Osteoblast (primary cell): Measurements from ENCODE around the gene STK32C. TPM values are rescaled to one million over a fixed set of nuclear protein-coding genes. Genes with fewer than 3 reads are reported as not detected.

ENCODE experiments used
- DNase-seq: peaks from one replicate; pipeline ENCODE4 v3.0.0; 2011; ENCODE audit warnings: low spot score, mixed read lengths; ENCODE audit not compliant: insufficient read length; ENCODE audit errors: missing footprints
- H2AFZ ChIP-seq: 2 replicates; pipeline ENCODE4 v1.6.0; 2011; ENCODE audit warnings: mild to moderate bottlenecking, low read length
- H3K27ac ChIP-seq: 2 replicates; pipeline ENCODE4 v1.5.1; 2011; ENCODE audit warnings: mild to moderate bottlenecking, low read depth, low read length, moderate library complexity
- H3K27me3 ChIP-seq: 2 replicates; pipeline ENCODE4 v1.6.0; 2012; ENCODE audit warnings: mild to moderate bottlenecking, control low read depth, inconsistent platforms, low read length, moderate library complexity; ENCODE audit not compliant: insufficient read depth
- H3K36me3 ChIP-seq: 2 replicates; pipeline ENCODE4 v1.5.1; 2011; ENCODE audit warnings: mild to moderate bottlenecking, low read length, control low read depth, moderate library complexity; ENCODE audit not compliant: insufficient read depth
- H3K4me1 ChIP-seq: 2 replicates; pipeline ENCODE4 v1.5.1; 2011; ENCODE audit warnings: mild to moderate bottlenecking, low read length, control low read depth, moderate library complexity; ENCODE audit not compliant: insufficient read depth
- H3K4me2 ChIP-seq: 2 replicates; pipeline ENCODE4 v1.6.0; 2011; ENCODE audit warnings: mild to moderate bottlenecking, low read length; ENCODE audit not compliant: insufficient read depth
- H3K4me3 ChIP-seq: fragments of 200-600 bp; sonication (generic); 3 replicates; pipeline ENCODE4 v1.5.1; 2012; ENCODE audit warnings: mild to moderate bottlenecking, low read length, inconsistent platforms; ENCODE audit not compliant: insufficient read depth
- H3K79me2 ChIP-seq: 2 replicates; pipeline ENCODE4 v1.6.0; 2012; ENCODE audit warnings: mild to moderate bottlenecking, low read length, control low read depth, inconsistent platforms; ENCODE audit not compliant: insufficient read depth
- H3K9me3 ChIP-seq: 2 replicates; pipeline ENCODE4 v1.5.1; 2011; ENCODE audit warnings: low read depth, low read length, control low read depth
- H4K20me1 ChIP-seq: 2 replicates; pipeline ENCODE4 v1.6.0; 2012; ENCODE audit warnings: mild to moderate bottlenecking, low read length, control low read depth; ENCODE audit not compliant: insufficient read depth
- total RNA-seq: library from RNA; depleted of rRNA; stranded (reverse); fragments of >200 nt; gene quantifications from 2 replicates; pipeline ENCODE4 v1.2.3, GENCODE V29; 2012
- TF ChIP-seq, protein P1 (sequence below): IDR thresholded peaks from 2 replicates; pipeline ENCODE4 v1.5.1; 2011; ENCODE audit warnings: mild to moderate bottlenecking, low read depth, low read length, moderate library complexity; ENCODE audit errors: extremely low read depth

The STK32C gene
- total RNA-seq, 1 donor = 14.5 TPM

DNA sequence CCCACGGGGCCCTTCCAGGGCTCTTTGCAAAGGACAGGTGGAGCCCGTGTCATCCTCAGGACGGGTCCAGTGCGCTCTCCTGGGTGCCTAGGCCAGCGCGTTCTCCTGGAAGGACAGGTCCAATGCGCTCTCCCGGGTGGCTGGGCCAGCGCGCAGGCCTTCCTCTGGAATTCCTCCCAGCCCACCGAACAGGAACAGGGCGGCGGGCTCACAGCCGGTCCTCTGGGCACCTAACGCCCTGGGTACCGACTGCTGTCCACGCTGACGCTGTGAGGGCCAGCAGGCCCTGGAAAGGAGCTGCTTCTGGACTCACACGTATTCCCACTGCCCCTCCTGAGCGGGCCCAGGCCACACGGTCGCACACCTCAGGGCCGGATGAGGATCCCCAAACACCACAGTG, 49.3 kb downstream of the STK32C start:
- Histone ChIP-seq H3K27me3 (no peaks in the 10 kb centered on the region), H4K20me1 (peaks cover 3% of the 10 kb centered on the region), H3K4me3 (no peak overlapping the region), H3K27ac (no peak overlapping the region), H3K36me3 (no peaks in the 10 kb centered on the region), H3K4me1 (no peaks in the 10 kb centered on the region), H3K9me3 (no peaks in the 10 kb centered on the region), H2AFZ (no peak overlapping the region), H3K79me2 (no peaks in the 10 kb centered on the region), H3K4me2 (no peak overlapping the region)
- TF ChIP-seq, protein P1, sequence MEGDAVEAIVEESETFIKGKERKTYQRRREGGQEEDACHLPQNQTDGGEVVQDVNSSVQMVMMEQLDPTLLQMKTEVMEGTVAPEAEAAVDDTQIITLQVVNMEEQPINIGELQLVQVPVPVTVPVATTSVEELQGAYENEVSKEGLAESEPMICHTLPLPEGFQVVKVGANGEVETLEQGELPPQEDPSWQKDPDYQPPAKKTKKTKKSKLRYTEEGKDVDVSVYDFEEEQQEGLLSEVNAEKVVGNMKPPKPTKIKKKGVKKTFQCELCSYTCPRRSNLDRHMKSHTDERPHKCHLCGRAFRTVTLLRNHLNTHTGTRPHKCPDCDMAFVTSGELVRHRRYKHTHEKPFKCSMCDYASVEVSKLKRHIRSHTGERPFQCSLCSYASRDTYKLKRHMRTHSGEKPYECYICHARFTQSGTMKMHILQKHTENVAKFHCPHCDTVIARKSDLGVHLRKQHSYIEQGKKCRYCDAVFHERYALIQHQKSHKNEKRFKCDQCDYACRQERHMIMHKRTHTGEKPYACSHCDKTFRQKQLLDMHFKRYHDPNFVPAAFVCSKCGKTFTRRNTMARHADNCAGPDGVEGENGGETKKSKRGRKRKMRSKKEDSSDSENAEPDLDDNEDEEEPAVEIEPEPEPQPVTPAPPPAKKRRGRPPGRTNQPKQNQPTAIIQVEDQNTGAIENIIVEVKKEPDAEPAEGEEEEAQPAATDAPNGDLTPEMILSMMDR = no peak
- no peak for DNase-seq

GRCh38 chr10:132257907-132258306, 49.8 kb downstream of the STK32C start:
- Histone ChIP-seq H3K27ac (no peak overlapping the region), H3K4me3 (no peak overlapping the region), H3K79me2 (no peaks in the 10 kb centered on the region), H3K4me1 (no peaks in the 10 kb centered on the region), H2AFZ (no peak overlapping the region), H3K4me2 (no peak overlapping the region), H3K36me3 (no peaks in the 10 kb centered on the region), H3K9me3 (no peaks in the 10 kb centered on the region), H3K27me3 (no peaks in the 10 kb centered on the region), H4K20me1 (peaks cover 3% of the 10 kb centered on the region)
- TF ChIP-seq, protein P1 = no peak
- DNase-seq = peak; percentile 85

- DNase-seq = peak; percentile 100
- Histone ChIP-seq H3K4me2 (no peak overlapping the region), H3K4me3 (no peak overlapping the region), H3K27ac (no peak overlapping the region), H3K4me1 (no peaks in the 10 kb centered on the region), H3K9me3 (no peaks in the 10 kb centered on the region), H3K27me3 (no peaks in the 10 kb centered on the region), H3K79me2 (no peaks in the 10 kb centered on the region), H4K20me1 (peaks cover 3% of the 10 kb centered on the region), H3K36me3 (no peaks in the 10 kb centered on the region), H2AFZ (no peak overlapping the region)
- TF ChIP-seq, protein P1 = no peak
Observed at GRCh38 chr10:132257271-132257670, 50.5 kb downstream of the STK32C start.

DNA sequence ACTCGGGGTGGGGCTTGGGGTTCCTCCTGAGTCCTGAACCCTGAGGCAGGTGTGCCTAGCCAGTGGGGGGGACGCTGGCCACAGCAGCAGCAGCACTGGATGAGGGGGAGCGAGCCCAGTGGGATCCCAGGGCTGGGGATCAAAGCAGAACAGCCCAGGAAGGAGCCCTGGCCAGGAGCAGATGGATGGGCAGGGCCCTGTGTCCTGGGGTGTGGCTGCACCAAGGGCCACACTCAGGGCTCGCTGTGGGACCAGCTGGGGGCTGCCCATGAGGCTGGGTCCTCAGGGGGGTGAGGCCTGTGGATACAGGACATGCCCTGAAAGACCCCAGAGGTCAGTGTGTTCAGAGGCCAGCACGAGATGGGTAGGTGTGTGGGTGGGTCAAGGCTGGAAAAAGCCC, 50.9 kb downstream of the STK32C start:
- H3K36me3 ChIP-seq = no peaks in the 10 kb centered on the region
- H4K20me1 ChIP-seq = peaks cover 3% of the 10 kb centered on the region
- no peaks in the 10 kb centered on the region for H3K4me1 ChIP-seq
- no peaks in the 10 kb centered on the region for H3K79me2 ChIP-seq
- no peak overlapping the region for H3K4me2 ChIP-seq
- H2AFZ ChIP-seq = no peak overlapping the region
- no peak for DNase-seq
- no peak overlapping the region for H3K4me3 ChIP-seq
- no peaks in the 10 kb centered on the region for H3K27me3 ChIP-seq
- TF ChIP-seq, protein P1 = no peak
- no peak overlapping the region for H3K27ac ChIP-seq
- H3K9me3 ChIP-seq = no peaks in the 10 kb centered on the region
